NCI-H2171 treated with DMSO at 0.1 percent for 48 hours (cell line): ENCODE measurements around the gene OPRD1.
"Not testable (repeated sequence)": the region's sequence is repeated elsewhere in the genome, so short reads cannot be mapped to it uniquely, and the experiment has no call there.

ENCODE experiments used
- DNase-seq: peaks from one replicate; lab custom pipeline; 2025; lab: John Stamatoyannopoulos, UW

Gene OPRD1

GRCh38 chr1:28801461-28801860 lies 10.5 kb upstream of the OPRD1 start:
- DNase-seq, result no peak

- DNase-seq, result no peak
Measured at GRCh38 chr1:28803051-28803450, 8.9 kb upstream of the OPRD1 start.

- DNase-seq, result no peak
Measured at GRCh38 chr1:28803662-28804061, 8.3 kb upstream of the OPRD1 start.

GRCh38 chr1:28804071-28804470 lies 7.9 kb upstream of the OPRD1 start:
- DNase-seq, result peak; percentile 43

- DNase-seq, result peak; percentile 92
Measured at GRCh38 chr1:28807046-28807445, 4.9 kb upstream of the OPRD1 start.

- no peak for DNase-seq
Measured at GRCh38 chr1:28807986-28808385, 4.0 kb upstream of the OPRD1 start.

- DNase-seq, result no peak
Measured at GRCh38 chr1:28811369-28811765, 603 bp upstream of the OPRD1 start.

- peak; percentile 45 for DNase-seq
Measured at GRCh38 chr1:28812669-28813468, 899 bp downstream of the OPRD1 start.

GRCh38 chr1:28813931-28814465 lies 2.0 kb downstream of the OPRD1 start:
- no peak for DNase-seq

GRCh38 chr1:28815533-28816185 lies 3.7 kb downstream of the OPRD1 start:
- peak; percentile 22 for DNase-seq

GRCh38 chr1:28817133-28817532 lies 5.2 kb downstream of the OPRD1 start:
- DNase-seq, result no peak

- DNase-seq, result no peak
Measured at GRCh38 chr1:28819020-28819419, 7.0 kb downstream of the OPRD1 start.

- DNase-seq, result no peak
Measured at GRCh38 chr1:28822799-28823198, 10.8 kb downstream of the OPRD1 start.

- DNase-seq, result not testable (repeated sequence)
Measured at GRCh38 chr1:28824061-28824460, 12.1 kb downstream of the OPRD1 start.

- DNase-seq, result peak; percentile 67
Measured at GRCh38 chr1:28828227-28828858, 16.4 kb downstream of the OPRD1 start.

GRCh38 chr1:28830814-28831213 lies 18.8 kb downstream of the OPRD1 start:
- DNase-seq, result peak; percentile 93

GRCh38 chr1:28832966-28833365 lies 21.0 kb downstream of the OPRD1 start:
- no peak for DNase-seq

- no peak for DNase-seq
Measured at GRCh38 chr1:28833381-28833780, 21.4 kb downstream of the OPRD1 start.

- DNase-seq, result peak; percentile 88
Measured at GRCh38 chr1:28835237-28835650, 23.3 kb downstream of the OPRD1 start.

GRCh38 chr1:28836421-28836956 lies 24.5 kb downstream of the OPRD1 start:
- DNase-seq, result no peak

GRCh38 chr1:28840928-28841544 lies 29.1 kb downstream of the OPRD1 start:
- DNase-seq, result no peak
